HG02623 (cell line): ENCODE measurements around the gene YKT6.

Experiments
- ATAC-seq: cut with Tn5 transposase; IDR thresholded peaks from one replicate; pipeline ENCODE4 v1.9.1; 2021; ENCODE audit warnings: moderate library complexity; ENCODE audit not compliant: unreplicated experiment

YKT6 gene

GRCh38 chr7:44216521-44217222 lies 15.9 kb downstream of the YKT6 start:
- ATAC-seq = no peak

DNA sequence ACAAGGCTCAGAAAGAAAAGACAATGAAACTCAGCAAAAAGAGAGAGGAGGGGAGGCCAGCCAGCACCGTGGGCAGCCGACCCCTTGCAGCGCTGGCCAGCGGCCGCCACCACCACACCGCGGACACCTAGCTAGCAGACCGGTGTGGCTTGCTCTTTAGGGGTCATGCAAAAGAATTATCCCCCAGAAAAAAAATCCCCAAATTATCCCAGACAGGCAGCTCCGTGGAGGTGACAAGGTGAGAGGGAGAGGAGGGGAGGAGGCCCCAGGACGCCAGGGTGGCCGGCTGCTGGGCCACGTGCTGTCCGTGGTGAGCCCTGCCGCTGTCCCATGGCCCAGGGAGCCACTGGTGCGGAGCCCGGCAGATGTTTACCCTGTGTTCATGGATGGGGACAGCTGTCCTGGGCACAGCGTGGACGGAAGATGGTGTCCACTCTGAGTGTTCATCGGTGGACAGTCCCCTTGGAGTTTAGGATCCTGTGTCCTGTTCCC lies 16.5 kb downstream of the YKT6 start:
- no peak for ATAC-seq

DNA sequence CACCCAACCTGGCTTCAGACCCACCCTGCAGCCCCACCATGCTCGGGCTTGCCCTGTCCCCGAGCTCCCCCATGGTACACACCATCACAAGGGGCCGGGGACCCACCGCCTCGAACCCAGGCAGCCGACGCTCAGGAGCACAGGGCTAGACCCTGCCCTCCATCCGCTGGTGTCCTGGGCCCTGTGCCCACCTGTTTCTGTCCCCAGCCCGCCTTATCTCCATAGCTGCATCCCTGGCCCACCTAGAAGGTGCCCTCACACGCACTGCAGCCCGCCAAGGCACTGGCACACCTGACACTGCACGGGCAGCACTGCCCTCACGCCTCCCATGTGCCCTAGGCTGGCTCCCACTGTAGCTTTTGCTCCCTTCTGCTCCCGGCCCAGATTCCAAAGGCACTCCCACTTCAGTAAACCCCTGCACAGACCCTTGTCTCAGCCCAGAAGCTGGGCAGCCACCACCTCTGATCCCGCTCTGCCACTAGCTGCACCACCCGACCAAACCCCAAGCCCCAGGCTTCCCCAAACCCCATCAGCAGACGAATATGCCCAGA lies 17.1 kb downstream of the YKT6 start:
- ATAC-seq = no peak

DNA sequence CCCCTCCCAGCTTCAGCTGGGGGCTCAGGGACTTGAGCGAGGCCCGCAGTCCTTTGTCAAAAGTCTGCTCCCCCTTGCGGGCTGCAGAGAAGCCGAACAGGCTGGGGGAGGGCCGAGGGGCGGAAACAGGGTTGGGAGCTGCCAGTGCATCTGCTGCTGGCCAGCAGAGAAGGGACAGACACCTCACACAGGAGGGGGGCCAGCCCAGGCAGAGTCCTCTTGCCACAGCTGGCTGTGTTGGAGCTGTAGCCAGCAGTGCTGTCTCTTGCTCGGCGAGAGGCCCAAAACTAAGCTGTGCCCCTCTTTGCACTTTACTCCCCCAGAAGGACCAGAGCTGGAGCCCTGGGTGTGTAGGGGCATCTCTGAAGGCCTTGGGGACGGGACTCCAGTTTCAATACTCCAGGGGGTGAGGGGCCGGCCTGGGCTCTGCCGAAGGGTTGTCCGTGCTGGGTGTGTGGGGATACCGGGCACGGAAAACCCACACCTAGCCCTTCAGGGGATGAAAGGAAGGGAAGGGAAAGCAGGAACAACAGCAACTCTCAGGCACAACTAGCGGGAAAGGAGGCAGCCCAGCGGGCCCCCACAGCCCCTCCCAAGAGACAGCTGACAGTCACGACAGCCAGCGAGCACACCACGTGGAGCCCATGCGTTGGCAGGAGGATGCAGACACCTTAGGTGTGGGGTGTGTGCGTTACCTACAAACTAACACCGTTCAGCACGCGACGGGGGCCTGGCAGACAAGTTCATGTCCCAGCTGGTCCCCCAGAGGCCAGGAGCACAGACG lies 17.8 kb downstream of the YKT6 start:
- ATAC-seq = no peak

DNA sequence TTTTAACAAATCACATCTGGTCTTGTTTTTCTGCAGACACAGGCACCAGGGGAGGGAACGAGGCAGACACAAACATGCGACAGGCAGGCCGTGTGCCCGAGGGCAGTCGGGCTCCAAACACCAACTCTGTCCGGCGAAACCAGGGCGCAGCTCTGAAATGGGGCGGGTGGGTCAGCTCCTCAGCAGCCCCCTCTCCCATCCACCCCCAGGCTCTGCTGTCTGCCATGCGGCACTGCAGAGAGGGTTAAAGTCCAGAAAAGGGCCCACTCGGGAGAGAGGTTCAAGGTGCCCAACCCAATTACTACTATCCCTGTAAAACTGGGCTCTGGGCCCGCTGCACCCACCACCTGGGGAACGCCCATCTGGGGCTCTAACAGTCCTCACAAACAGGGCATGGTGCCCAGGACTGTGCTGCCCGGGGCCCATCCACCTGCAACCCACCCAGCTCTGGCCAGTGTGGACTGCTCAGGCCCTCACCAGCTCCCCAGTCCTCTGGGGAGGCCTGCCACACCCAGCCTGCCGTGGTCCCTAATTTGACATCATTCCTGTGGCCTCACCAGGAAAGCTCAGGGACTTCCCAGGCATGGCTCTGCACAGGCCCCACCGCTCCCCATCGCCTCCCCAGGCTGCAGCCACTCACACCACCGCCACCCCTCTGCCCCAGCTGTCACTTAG lies 18.7 kb downstream of the YKT6 start:
- ATAC-seq = no peak

DNA sequence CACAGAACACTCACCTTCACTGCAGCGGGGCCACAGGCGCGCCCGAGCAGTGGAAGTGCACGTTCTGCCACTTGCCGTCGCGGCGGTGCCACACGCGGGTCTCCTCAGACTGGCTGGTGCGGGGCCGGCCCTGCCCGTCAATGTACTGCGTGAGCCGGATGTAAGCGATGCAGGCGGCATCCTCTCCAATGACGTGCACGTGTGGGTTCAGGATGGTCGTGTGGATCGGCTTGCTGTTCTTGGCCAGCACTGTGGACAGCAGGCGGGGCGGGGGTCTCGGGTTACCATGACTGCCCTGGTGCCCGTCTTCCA lies 19.2 kb downstream of the YKT6 start:
- ATAC-seq = no peak

DNA sequence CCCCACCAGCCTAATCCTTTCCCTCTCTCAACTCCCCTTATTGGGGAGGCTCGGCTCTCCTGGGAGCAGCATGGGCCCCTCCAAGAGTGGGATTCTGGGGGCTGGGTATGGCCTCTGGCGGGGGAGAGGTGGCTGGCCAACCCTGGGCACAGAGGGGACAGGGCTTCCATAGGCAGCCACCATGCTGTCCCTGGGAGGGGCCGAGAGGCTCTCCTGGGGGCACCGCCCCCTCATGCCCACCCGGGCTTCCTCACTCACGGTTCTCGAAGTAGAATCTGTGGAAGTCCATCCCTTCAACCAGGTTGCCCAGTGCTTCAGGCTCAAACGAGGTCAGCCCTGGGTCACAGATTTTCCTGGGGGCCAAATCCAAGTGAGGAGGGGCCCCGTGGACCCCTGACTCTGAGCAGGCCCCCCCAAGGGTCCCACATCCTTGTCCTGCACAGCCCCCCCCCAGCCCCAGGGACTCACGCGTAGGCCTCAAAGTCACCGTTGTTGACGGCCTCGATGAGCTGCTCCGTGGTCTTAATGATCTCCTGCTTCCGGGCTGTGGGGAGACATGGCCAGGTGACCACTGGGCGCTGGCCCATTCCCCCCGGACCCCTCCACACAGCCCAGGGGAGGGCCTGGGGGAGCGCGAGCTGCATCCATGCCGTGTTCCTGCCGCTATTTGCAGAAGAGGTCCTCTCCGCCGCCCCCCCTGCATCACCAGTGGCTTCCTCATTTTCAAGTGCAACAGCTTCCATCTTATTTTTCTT lies 19.8 kb downstream of the YKT6 start:
- ATAC-seq = no peak

DNA sequence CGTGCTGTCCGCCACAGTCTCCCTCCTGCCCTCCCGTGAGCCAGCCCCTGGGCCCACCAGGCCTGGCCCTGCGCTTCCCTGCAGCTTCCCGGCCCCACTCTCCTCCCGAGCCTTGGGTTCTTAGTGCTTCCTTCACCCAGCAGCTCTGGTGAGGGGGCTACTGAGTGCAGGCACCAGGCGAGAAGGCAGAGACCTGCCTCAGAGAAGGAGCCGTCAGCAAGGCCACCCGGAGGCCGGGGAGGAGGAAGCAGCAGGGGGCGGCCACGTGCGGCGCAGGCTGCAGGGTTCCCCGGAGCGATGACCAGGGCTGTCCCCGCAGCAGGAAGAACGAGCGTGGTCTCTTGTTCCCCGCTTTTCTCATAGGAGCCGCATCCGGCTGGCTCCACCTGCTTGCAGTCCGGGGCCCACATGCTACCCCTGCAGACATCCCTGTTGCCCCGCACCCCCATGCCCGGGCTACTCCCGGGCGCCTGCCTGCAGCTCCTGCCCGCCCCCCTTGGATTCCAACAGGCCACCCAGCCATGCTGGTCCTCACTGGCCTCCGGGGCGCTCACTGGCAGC lies 20.5 kb downstream of the YKT6 start:
- ATAC-seq = no peak

DNA sequence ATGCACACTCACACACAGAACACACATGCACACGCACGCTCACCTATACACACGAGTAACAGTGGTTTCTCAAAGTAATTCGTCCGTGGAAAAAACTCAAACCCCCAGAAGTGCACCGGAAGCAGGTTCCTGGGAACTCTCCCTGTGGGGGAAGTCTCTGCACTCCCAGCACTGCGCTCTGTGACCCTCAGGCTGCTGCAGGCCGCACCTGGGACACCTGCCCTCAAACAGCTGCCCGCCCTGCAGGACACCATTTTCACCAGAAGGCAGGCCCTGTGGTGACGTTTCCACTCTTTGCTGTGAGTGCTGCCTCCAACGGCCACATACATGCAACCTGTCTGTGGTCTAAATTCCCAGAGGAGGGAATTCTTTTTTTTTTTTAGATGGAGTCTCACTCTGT lies 21.3 kb downstream of the YKT6 start:
- no peak for ATAC-seq

- no peak for ATAC-seq
Measured at GRCh38 chr7:44222776-44223261, 22.0 kb downstream of the YKT6 start.

DNA sequence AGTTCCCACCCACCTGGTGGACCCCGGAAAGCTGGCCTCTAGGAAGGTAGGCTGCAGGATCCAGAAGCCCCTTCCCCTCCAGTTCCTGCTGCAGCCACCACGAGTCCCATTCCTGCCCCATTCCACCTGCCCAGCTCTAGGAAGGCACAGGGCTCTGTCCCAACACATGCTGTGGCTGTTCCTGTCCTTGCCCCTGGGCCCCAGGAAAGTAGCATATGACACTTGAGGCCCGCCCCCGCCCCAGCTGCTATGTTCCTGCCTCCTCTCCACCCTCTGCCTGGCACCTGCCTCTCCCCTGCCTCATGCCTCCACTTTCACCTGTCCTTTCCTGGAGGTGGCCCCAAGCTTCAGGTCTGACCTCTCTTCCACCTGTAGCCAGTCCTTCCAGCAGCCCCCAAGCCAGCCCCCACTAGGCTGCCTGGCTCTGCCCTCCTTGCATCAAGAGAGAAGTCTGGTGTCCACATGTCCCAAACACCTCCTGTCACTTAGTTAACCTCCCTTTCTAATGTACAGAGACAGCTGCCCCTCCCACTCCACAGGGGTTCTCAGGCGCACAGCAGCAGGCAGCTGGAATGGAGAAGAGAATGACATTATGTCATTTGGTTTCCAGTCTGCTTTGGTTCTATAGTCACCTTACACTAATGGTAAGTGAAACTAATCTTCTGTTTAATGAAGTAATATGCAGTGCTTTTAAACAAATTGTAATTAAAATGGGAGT lies 22.7 kb downstream of the YKT6 start:
- no peak for ATAC-seq

DNA sequence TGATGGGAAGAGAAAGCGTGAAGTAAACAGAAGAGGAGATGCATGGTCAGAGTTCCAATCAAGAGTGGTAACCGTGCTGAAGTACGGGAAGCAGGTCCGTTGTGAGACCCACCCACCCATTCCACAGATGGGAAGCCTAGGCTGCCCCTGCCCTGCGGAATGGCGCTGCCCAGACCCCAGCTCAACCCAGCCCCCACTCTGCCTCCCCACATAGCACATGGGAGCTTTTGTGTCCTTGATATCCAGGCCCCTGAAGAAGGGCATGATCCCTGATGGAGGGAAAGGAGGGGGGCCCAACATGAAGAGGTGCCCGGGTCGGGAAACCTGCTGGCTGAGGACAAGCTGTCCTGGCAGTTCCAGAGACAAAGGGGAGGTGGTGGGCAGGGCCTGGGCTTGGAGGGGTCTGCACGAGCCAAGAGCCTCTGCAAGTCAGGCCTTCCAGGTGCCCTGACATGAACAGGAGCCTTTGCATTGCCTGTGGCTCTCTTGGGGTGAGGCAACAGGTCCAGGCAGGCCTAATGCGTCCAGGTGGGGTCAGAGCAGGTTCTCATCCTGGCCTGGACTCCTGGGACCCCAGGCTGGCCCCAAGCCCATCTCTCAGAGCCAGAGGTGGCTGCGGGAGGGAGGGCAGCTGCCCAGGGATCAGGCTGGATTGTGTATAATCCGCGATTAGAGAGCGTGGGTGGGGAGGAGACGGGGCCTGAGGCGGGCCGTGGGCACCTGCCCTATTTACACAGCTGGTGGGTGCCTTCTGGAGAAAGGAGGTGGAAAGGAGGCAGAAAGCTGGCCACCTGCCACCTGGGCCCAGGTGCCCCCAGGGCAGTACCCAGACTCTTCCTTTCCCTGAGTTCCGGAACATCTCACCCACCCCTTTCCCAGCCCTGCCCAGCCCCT lies 23.5 kb downstream of the YKT6 start:
- no peak for ATAC-seq

DNA sequence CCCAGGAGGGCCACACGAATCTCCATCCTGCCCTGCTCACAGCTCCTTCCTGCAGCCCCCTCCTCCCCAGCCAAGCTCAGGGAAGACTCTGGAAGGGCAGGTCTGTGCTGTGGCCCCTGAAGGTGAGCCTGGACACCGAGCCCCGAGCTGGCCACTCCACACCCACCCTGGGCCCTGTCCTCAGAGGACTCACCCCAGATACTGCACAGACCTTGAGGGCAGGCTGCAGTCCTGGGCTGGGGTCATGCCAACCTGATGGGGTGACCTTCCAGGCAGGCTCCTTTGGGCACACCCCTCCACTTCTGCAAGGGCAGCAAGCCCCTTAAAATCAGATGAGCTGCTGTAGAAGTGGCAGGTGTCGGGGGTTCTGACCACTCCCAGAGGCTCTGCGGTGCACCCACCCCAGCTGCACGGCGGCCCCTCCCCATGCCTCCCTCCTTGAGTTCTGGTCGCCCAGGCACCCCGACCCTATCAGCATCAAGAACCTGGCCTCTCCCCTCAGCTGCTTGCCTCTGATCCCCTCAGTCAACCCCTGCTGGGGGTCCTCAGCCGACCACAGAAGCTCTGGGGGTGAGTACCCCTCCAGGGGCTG lies 24.3 kb downstream of the YKT6 start:
- no peak for ATAC-seq

DNA sequence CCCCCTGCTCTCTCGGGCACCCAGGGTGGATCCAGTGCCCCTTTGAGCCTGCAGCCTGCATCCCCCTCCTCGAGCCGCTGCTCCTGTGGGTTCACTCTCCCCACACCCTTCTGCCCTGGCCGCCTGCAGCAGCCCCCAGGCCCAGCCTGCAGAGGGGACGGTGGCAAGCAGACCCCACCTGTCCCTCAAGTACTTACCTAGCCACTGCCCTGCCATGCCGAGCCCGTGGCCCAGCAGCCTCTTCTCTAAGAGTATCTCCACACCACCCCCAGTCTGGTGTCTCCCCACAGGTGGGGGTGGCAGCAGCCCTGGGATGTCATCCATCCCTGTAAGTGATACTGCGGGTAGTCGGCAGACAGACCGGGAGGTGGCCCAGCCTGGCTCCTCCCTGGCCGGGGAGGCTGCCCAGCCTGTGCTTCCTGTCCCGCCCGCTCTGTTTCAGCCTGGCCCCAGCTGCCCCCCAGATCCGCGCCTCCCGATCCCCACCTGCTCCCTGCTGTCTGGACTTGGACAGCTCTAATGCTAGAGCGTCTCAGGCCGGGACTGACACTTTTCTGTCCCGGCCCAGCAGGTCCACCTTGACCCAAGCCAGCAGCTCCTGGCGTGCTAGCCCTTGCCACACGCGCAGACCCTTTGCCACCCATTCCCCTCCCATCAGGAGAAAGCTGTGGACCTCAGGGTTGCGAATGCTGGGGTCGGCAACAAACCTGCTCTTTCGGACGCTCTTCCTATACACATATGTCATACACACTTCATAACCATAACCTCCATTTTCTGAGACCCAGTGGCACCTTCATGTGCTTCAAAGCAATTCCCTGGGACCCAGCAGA lies 25.0 kb downstream of the YKT6 start:
- no peak for ATAC-seq

GRCh38 chr7:44226396-44226753 lies 25.6 kb downstream of the YKT6 start:
- ATAC-seq = no peak

- no peak for ATAC-seq
Measured at GRCh38 chr7:44227911-44228310, 27.1 kb downstream of the YKT6 start.

GRCh38 chr7:44228571-44229350 lies 28.0 kb downstream of the YKT6 start:
- no peak for ATAC-seq
